Measurements from ENCODE around the gene SLC25A41. TPM values are rescaled to one million over a fixed set of nuclear protein-coding genes. Genes with fewer than 3 reads are reported as not detected.

Gene SLC25A41
- total RNA-seq, 2 experiments from 2014 or later = 0.46 to 0.64 TPM

- Mint-ChIP-seq H3K4me3 (no peak overlapping the region), H3K36me3 (ENCODE audit: low read depth) (peaks cover 46% of the 10 kb centered on the region), H3K27ac (no peak overlapping the region), H3K27me3 (no peaks in the 10 kb centered on the region), H3K9me3 (ENCODE audit: low read depth) (no peaks in the 10 kb centered on the region), H3K4me1 (peaks cover 2% of the 10 kb centered on the region)
- DNase-seq = no peak
- no peak for ATAC-seq
- CTCF ChIA-PET = no interaction called here
- intact Hi-C loops (cut with DNase I, micrococcal nuclease) = no loop called here
- POLR2A ChIA-PET = interaction anchor here (0.6 kb wide), 1 partner anchor 512 kb away, joined by 3 read pairs; the partner anchor contains the start of gene NDUFA11
Measured at GRCh38 chr19:6415591-6416190, 17.9 kb downstream of the SLC25A41 start.

GRCh38 chr19:6414793-6415590, 18.6 kb downstream of the SLC25A41 start:
- ChIA-PET CTCF (no interaction called here), POLR2A (no interaction called here)

GRCh38 chr19:6413721-6414643, 19.6 kb downstream of the SLC25A41 start:
- H3K27ac Mint-ChIP-seq = no peak overlapping the region
- H3K36me3 Mint-ChIP-seq (ENCODE audit: low read depth) = peaks cover 30% of the 10 kb centered on the region
- H3K27me3 Mint-ChIP-seq = no peaks in the 10 kb centered on the region
- no peaks in the 10 kb centered on the region for H3K4me1 Mint-ChIP-seq
- ATAC-seq (no peak), DNase-seq (no peak)
- POLR2A ChIA-PET = no interaction called here
- CTCF ChIA-PET = no interaction called here
- intact Hi-C loops (cut with DNase I, micrococcal nuclease) = no loop called here
- no peaks in the 10 kb centered on the region for H3K9me3 Mint-ChIP-seq (ENCODE audit: low read depth)
- no peak overlapping the region for H3K4me3 Mint-ChIP-seq

More at GRCh38 chr19:6414793-6415590, 18.6 kb downstream of the SLC25A41 start:
- H3K36me3 Mint-ChIP-seq (ENCODE audit: low read depth) = peaks cover 39% of the 10 kb centered on the region
- H3K27ac Mint-ChIP-seq = no peak overlapping the region
- H3K4me1 Mint-ChIP-seq = no peaks in the 10 kb centered on the region
- H3K27me3 Mint-ChIP-seq = no peaks in the 10 kb centered on the region
- ATAC-seq (no peak), DNase-seq (no peak)
- no peaks in the 10 kb centered on the region for H3K9me3 Mint-ChIP-seq (ENCODE audit: low read depth)
- H3K4me3 Mint-ChIP-seq = no peak overlapping the region
- intact Hi-C loops (cut with DNase I, micrococcal nuclease) = no loop called here

GRCh38 chr19:6413291-6413690, 20.3 kb downstream of the SLC25A41 start:
- H3K27ac Mint-ChIP-seq = no peak overlapping the region

GRCh38 chr19:6412447-6413091, 21.0 kb downstream of the SLC25A41 start:
- Mint-ChIP-seq H3K4me1 (no peaks in the 10 kb centered on the region), H3K27me3 (no peaks in the 10 kb centered on the region), H3K27ac (no peak overlapping the region), H3K36me3 (ENCODE audit: low read depth) (peaks cover 19% of the 10 kb centered on the region), H3K9me3 (ENCODE audit: low read depth) (no peaks in the 10 kb centered on the region), H3K4me3 (no peak overlapping the region)
- ChIA-PET POLR2A (no interaction called here), CTCF (interaction anchor here (0.5 to 1.0 kb wide), 5 partner anchors 16 to 816 kb away, joined by 3 to 4 read pairs (median 3); partner anchors contain the start of gene ALKBH7)
- intact Hi-C loops (cut with DNase I, micrococcal nuclease) = no loop called here
- peak; percentile 75 for DNase-seq
- ATAC-seq = peak; percentile 89

More at GRCh38 chr19:6413291-6413690, 20.3 kb downstream of the SLC25A41 start:
- ChIA-PET POLR2A (no interaction called here), CTCF (no interaction called here)
- H3K27me3 Mint-ChIP-seq = no peaks in the 10 kb centered on the region
- no peaks in the 10 kb centered on the region for H3K9me3 Mint-ChIP-seq (ENCODE audit: low read depth)
- ATAC-seq (no peak), DNase-seq (no peak)
- intact Hi-C loops (cut with DNase I, micrococcal nuclease) = no loop called here
- H3K36me3 Mint-ChIP-seq (ENCODE audit: low read depth) = peaks cover 24% of the 10 kb centered on the region
- no peaks in the 10 kb centered on the region for H3K4me1 Mint-ChIP-seq
- H3K4me3 Mint-ChIP-seq = no peak overlapping the region

GRCh38 chr19:6412061-6412446, 21.5 kb downstream of the SLC25A41 start:
- POLR2A ChIA-PET = no interaction called here

GRCh38 chr19:6409346-6409745, 24.2 kb downstream of the SLC25A41 start:
- CTCF ChIA-PET = interaction anchor here (0.7 kb wide), 1 partner anchor 10 kb away, joined by 3 read pairs; no protein-coding TSS in a partner anchor

More at GRCh38 chr19:6412061-6412446, 21.5 kb downstream of the SLC25A41 start:
- no peaks in the 10 kb centered on the region for H3K4me1 Mint-ChIP-seq
- H3K9me3 Mint-ChIP-seq (ENCODE audit: low read depth) = no peaks in the 10 kb centered on the region
- peak; percentile 24 for ATAC-seq
- peaks cover 18% of the 10 kb centered on the region for H3K36me3 Mint-ChIP-seq (ENCODE audit: low read depth)
- H3K27me3 Mint-ChIP-seq = no peaks in the 10 kb centered on the region
- DNase-seq = no peak
- CTCF ChIA-PET = interaction anchor here (0.6 to 1.0 kb wide), 4 partner anchors 15 to 603 kb away, joined by 3 to 4 read pairs (median 4); partner anchors contain the start of gene ALKBH7
- intact Hi-C loops (cut with DNase I, micrococcal nuclease) = no loop called here
- H3K27ac Mint-ChIP-seq = no peak overlapping the region
- H3K4me3 Mint-ChIP-seq = no peak overlapping the region

GRCh38 chr19:6406401-6406800, 27.2 kb downstream of the SLC25A41 start:
- no peaks in the 10 kb centered on the region for H3K27me3 Mint-ChIP-seq
- no peak overlapping the region for H3K4me3 Mint-ChIP-seq
- H3K4me1 Mint-ChIP-seq = no peaks in the 10 kb centered on the region
- H3K9me3 Mint-ChIP-seq (ENCODE audit: low read depth) = no peaks in the 10 kb centered on the region
- intact Hi-C loops (cut with DNase I, micrococcal nuclease) = no loop called here
- ATAC-seq = no peak
- no peaks in the 10 kb centered on the region for H3K36me3 Mint-ChIP-seq (ENCODE audit: low read depth)
- H3K27ac Mint-ChIP-seq = no peak overlapping the region
- ChIA-PET CTCF (no interaction called here), POLR2A (no interaction called here)
- no peak for DNase-seq

More at GRCh38 chr19:6409346-6409745, 24.2 kb downstream of the SLC25A41 start:
- Mint-ChIP-seq H3K27me3 (no peaks in the 10 kb centered on the region), H3K9me3 (ENCODE audit: low read depth) (no peaks in the 10 kb centered on the region), H3K36me3 (ENCODE audit: low read depth) (peaks cover 5% of the 10 kb centered on the region), H3K4me3 (no peak overlapping the region), H3K4me1 (no peaks in the 10 kb centered on the region), H3K27ac (no peak overlapping the region)
- POLR2A ChIA-PET = interaction anchor here (0.7 kb wide), 2 partner anchors 10 to 301 kb away, joined by 3 to 5 read pairs; no protein-coding TSS in a partner anchor
- DNase-seq = no peak
- intact Hi-C loops (cut with DNase I, micrococcal nuclease) = no loop called here
- no peak for ATAC-seq

- DNase-seq (no peak), ATAC-seq (no peak)
- Mint-ChIP-seq H3K4me3 (no peak overlapping the region), H3K9me3 (ENCODE audit: low read depth) (no peaks in the 10 kb centered on the region), H3K36me3 (ENCODE audit: low read depth) (no peaks in the 10 kb centered on the region), H3K4me1 (no peaks in the 10 kb centered on the region), H3K27ac (no peak overlapping the region), H3K27me3 (no peaks in the 10 kb centered on the region)
- intact Hi-C loops (cut with DNase I, micrococcal nuclease) = no loop called here
- POLR2A ChIA-PET = interaction anchor here (1.0 kb wide), 1 partner anchor 18 kb away, joined by 3 read pairs; no protein-coding TSS in a partner anchor
- CTCF ChIA-PET = no interaction called here
Measured at GRCh38 chr19:6402837-6403608, 30.5 kb downstream of the SLC25A41 start.

GRCh38 chr19:6402058-6402457, 31.5 kb downstream of the SLC25A41 start:
- Mint-ChIP-seq H3K27ac (no peak overlapping the region), H3K36me3 (ENCODE audit: low read depth) (no peaks in the 10 kb centered on the region), H3K9me3 (ENCODE audit: low read depth) (no peaks in the 10 kb centered on the region), H3K4me1 (no peaks in the 10 kb centered on the region), H3K27me3 (no peaks in the 10 kb centered on the region), H3K4me3 (no peak overlapping the region)
- ChIA-PET POLR2A (no interaction called here), CTCF (interaction anchor here (0.6 kb wide), 1 partner anchor 121 kb away, joined by 3 read pairs; no protein-coding TSS in a partner anchor)
- ATAC-seq = no peak
- no peak for DNase-seq
- intact Hi-C loops (cut with DNase I, micrococcal nuclease) = no loop called here

Data from activated CD4-positive, alpha-beta T cell treated with anti-CD3 and anti-CD28 coated beads for 36 hours (primary cell).